ENCODE measurements around the gene USH1G.

Gene USH1G

DNA sequence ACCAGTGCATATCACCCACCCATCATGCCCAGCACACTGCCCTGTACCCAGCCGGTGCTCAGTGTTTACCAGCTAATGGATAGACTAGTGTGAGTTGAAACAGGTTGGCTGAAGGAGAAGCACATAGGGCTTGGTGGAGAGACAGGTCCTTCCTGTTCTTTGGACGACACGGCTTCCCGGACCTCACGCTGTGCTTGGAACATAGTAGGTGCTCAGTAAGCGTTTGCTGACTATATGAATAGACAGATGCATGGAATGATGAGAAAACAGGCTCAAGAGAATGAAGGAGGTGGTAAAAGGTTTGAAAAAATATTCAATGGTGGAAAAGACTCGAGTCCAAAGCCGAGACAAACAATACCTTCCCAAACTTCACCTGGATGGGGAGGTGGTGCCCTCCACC, 22.8 kb downstream of the USH1G start:
- no peak for DNase-seq

DNA sequence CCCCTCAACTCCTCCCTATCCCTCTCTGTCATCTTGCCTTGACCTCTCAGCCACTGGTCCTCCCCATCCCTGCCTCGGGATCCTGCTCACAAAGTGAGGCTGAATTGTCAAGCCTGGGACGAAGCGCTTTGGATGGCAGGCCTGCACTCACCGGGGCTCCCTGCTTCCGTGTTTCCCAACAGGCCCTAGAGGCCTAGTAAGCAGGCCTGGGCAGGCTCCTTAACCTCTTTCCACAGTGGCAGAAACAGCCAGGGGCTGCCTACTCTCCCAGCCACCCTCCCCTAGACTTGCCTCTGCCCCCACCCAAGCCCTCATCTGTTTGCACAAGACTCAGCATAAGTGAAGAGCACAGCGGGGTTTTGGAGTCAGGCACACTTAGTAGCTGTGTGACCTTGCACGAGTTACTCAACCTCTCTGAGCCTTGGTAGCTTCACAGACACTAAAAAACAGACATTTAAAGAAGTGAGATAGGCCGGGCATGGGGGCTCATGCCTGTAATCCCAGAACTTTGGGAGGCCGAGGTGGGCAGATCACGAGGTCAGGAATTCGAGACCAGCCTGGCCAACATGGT, 24.6 kb downstream of the USH1G start:
- DNase-seq = no peak

DNA sequence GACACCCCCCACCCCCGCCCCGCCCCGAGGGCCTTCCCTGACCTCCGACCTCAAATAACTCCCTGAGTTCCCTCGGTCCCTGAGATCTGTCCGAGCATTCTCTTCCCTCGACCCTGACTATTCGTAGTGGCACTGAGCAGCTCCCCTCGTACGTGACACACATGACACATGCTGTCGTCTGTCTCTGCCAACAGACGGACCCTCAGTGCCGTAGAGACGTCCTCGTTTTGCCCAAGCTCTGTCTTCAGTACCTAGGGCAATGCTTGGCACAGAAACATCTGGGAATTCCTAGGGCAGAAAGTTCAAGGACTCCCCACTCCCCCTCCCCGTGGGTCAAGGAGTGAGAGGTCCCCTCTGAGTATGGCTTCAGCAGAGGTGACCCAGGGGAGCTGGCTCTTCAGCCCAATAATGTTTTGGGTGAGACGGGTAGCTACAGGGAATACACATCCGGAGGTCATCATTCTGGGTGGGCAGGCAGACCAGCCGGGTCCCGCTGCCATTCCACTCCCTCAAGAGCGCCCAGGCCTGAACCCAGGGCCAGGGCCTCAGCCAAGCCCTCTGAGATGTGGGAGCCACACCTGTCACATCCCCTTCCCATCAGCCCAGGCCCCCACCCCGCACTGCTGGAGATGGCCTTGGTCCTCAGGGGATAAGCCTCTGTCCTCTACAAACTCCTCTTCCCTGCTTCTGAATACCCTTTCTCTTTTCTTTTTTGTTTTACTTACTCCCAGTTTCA, 29.0 kb downstream of the USH1G start:
- DNase-seq = no peak

DNA sequence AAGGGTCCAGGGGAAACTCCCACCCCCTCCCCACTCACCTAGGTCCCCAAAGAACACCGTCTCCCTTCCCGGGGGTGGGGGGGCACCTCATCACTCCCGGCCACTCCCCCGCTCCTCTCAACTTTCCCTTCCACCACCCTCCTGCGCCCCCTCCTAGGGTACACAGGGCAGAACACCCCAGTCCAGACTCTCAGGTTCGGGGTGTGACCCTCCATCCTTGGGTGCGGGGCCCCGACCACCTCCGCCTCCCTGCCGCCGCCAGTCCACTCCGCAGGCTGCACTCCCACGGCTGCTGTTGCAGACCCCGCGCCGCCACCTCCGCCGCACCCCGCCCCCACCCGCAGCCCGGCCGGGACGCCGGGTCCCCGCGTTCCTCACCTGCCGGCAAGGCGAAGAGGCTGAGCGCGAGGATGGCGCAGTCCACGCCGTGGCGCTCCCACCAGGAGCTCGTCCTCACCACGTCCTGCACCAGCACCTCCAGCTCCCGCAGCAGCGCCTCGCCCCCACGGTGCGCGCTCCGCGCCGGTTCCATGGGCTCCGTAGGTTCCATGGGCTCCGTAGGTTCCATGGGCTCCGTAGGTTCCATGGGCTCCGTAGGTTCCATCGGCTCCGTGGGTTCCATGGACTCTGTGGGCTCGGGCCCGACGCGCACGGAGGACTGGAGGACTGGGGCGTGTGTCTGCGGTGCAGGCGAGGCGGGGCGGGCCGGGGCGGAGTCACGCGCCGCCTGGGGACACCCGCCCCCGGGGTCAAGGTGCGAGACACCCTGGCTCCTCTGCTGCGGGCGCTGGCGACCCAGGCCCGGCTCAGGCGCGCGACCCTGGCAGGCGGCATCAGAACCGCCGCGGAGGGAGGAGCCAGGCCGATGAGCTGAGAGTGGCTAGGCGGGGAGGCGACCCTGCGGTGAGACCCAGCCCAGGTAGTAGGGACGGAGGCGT, 29.8 kb downstream of the USH1G start, which contains the start of gene FADS6:
Gene FADS6 (minus strand): TSS at position 660 of the 938 bp plus-strand sequence. CDS start 38 bp downstream, at position 622.
- no peak for DNase-seq

DNA sequence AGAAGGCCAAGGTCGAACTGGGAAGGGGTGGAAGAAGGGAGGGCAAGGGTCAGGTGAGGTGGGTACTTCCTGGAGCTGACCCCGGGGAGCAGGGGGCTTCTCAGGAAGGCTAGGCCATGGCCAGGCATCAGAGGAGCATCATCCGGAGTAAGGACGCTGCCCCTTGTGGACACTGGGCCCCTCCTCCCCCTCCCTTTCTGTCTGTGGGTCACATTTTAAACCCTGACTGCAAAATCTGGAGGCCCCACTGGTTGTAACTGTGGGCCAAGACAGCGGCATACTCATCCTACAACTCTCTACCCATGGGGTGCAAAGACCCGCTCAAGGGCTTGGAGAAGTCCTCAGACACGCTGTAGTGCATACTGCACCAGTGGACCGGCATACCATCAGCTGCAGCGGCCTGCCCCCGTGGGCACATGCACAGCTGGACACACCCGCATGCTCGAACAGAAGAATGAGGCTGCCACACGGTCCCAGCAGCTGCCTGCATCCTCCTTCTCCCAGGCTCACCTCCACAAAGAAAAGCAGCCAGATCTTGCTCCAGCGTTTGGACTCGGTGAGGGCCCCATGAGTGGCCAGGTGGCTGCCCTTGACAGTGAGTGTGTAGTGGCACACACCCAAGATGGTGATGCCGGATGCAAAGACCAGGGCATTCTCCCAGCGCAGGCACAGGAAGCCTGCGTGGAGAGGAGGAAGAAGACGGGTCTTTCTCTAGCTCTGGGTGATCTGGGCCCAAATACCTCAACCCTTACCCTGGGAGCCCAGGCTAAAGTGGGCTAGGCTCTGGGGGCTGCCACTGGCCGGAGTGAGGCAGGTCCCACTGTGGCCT, 30.8 kb downstream of the USH1G start:
- DNase-seq = no peak

DNA sequence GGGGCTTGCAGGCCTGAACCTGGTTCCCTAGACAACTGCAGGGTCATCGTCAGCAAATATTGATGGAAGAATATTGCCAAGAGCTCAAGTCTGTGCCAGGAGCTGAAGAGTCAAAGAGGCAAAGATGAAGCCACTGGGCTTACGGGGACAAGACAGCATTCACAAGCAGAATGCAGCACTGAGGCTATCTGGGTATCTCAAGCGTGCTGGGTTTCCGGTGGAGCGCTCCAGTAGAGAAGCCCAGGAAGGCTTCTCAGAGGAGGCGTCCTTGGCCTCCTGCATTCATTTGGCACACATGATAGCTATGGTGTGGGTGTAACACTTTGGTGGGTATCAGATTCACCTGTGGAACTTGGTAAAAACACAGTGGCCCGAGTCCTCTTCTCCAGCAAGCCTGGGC, 32.5 kb downstream of the USH1G start:
- no peak for DNase-seq

DNA sequence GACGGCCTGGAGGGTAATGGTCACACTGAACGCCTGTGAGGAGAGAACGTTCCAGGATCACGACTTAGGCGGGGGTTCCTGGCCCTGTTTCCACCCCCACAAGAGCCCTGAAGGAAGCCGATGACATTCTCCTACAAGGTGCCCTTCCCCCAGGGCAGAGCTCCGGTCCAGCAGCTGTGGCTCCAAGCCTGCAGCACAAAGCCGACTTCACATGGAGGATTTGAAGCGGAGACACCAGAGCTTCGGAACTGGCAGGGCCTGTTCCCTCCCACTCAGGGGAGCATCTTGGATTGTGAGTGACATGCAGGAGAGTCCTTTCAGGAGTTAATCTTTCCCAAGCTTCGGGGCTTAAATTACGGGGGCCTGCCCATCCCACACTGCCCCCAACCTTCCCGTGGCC, 34.6 kb downstream of the USH1G start:
- no peak for DNase-seq

DNA sequence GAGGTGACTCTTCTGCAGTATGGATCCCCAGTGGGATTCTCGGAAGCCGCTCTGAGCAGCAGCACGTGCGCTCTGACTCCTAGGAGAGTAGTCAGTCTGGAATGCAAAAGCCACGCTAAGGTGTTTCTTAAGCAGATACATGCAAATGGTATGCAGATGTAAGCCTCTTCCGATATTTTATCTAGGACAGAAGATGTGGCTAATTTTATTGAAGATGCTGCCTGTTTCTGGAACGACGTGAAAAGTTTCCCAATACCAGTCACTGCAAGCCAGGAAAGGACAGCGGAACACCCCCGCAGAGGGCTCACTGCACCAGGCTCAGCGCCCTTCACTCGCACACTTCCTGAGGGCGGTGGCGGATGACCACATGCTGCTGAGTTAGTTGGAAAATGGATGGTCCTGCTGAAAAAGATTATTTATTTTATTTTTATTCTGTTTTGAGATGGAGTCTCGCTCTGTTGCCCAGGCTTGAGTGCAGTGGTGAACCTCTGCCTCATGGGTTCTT, 39.8 kb downstream of the USH1G start:
- no peak for DNase-seq

DNA sequence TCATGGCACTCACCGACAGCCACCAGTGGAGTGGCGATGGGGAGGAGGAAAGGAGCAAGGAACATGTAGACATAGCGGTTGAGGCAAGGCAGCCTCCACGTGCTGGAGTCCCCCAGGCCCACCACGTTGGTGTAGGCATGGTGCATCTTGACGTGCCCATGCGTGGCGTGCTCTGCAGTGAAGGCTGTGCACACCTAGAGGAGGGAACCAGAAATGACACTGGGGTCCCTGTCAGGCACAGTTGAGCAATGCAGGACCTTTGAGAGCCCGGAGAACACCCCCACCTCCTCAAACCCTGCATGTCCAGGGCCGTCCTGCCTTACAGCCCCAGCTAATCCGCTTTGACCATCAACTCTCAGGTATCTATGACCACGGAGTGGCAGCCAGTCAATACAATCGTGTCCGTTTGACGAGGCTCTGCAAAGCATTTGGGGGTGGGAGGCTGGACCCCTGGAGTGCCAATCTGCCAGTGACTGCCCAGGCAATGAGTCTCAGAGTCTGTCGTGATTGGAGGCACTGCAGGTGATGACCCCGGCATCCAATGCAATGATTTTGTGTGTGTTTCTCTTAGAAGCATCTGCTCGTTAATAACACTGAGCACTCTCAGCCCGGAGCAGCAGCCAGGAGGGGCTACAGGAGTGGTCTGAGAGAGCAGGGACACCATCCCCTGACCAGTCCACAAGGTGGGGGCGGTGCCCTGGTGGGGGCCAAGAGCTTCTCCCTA, 40.4 kb downstream of the USH1G start:
- no peak for DNase-seq

DNA sequence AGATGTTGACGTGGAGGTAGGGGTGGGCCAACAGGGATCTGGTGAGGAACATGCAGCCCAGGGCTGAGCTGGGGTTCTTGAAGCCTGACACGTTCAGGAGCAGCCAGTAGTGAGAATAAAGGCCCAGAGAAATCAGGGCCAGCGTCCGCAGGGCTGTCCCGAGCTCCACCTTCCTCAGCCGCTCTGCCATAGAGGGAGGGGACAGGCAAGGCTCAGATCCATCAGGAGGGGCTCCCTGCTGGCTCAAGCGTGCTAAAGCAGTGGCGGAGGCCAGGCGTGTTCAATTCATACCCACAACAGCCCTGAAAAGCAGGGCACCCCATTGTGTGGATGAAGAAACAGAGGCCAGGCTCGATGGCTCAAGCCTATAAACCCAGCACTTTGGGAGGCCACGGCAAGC, 42.0 kb downstream of the USH1G start:
- no peak for DNase-seq

DNA sequence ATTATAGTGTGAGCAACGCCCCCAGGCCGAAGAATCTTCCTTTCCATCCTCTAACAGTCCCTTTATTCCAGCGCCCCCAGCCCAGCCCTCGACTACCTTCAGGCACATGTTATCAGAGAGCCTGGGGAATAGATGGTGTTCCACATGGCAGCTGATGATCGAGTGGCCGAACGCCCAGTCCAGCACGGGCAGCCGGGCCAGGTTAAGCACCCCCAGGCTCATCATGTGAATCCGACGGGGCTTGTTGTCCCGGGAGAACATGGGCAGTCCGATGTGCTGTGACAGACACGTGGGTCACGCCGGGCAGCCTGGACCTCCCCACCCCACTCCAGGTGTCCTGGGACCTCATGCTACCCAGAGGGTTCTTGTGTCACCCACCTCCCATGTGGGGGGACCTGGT, 43.7 kb downstream of the USH1G start:
- DNase-seq = no peak

DNA sequence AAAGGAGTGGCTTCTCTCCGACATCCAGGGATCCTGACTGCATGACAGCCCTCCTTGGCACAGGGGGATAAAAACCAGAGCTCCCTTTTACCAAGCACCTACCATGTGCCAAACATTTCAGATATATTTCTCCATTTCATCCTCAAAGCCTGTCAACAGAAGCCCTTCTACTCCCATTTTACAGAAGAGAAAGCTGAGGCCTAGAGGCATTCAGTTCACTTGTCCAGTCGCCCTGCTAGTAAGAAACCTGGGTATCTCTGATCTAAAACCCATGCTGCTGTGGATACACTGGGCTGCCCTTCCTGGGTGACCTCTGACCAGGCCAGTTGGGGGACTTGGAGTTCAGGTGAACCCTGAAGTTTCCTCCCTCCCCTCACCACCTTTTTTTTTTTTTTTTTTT, 44.4 kb downstream of the USH1G start:
- no peak for DNase-seq

DNA sequence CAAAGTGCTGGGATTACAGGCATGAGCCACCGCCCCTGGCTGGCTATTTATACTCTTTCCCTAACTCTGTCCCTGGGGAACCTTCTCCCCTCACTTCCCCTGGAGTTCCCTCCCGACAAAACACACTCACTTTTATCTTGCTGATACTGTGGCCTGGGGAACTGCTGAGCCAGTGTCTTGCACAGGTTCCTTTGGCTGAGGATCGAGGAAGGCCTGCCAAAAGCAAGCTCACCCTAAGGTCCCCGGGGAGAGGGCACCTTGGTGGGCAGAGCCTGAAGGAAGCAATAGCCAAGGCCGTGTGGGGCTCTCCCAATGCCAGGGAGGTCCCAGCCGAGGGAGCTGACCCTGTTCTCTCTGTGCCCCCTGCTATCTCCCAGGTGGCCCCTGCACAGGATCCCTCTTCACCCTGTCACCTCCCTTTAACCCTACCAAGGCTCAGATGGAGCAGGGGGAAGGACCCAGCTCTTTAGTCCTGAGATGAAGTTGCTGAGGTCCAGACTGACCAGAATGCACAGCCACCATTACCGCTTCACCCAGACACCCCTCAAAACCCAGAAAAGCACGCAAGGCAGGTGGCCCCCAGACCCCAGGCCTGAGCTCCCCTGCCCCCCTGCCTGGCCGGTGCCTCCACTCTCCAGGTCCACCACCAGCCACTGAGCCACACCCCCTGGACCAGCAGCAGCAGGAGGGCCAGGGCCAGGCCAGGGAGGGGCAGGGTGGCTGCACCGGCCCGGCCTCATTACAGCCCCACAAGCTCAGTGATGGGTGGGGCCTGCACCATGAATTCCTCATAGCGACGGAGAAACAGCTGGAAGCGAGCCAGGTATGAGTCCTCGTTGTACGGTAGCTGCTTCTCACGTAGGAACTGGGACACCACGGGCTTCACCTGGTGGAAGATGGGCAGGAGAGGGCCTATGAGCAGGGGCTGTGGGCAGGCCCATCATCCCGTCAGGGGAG, 45.2 kb downstream of the USH1G start:
- no peak for DNase-seq

DNA sequence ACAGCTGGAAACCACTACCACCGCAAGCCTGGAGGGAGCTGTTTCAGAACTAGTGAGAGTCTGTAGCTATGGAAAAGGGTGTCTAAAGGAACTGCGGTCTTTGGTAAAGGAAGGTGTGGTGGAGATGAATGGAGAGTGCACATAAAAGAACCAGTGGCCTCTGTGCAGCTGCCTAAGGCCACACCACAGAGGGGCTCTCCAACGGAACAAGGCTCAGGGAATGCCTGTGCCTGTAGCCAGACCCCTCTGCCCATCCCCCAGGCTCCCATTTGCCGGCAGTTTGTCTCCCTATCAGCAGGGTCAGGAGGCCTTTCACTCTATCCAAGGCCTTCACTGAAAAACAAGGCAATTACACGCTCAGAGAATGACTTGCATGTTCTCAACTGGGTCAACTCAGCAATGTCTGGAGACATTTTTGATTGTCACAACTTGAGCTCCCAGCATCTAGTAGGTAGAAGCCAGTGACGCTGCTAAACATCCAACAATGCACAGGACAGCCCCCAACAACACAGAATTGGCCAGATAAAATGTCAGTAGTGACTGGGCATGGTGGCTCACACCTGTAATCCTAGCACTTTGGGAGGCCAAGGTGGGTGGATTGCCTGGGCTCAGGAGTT, 47.0 kb downstream of the USH1G start:
- DNase-seq = no peak

DNA sequence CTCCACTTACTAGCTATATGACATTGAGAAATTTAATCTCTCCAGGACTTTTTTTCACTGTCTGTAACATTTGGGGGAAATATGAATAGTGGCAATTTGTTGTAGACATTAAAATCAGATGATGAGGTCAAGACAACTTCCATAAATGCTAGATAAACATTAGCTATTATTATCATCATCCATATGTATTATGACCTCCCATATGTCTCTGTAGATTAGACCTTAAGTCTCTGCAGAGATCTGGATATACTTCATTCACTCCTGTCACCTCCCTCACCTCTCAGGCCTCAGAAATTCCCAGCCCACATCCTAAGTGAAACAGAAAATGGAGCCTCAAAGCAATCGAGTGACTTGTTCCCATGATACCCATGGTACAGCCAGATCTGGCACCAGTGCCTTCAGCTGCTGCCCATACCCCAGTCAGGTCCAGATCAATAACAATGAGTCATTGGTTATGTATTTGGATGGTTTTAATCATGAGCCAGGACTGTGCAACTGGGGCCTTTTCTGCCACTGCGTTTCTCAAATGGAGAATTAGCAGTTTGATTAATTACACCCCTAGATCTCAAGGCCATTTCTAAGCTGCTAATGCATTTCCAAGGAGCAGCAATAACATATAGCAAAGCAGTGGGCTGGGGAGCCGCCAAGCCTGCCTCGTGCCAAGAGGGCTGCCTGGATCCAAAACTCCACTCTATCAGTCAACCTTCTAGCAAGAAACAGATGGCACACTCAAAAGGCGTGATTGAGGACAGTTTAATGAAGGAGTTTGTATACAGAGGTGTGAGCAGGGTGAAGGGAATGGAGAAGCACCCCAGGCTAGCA, 47.7 kb downstream of the USH1G start:
- no peak for DNase-seq

DNA sequence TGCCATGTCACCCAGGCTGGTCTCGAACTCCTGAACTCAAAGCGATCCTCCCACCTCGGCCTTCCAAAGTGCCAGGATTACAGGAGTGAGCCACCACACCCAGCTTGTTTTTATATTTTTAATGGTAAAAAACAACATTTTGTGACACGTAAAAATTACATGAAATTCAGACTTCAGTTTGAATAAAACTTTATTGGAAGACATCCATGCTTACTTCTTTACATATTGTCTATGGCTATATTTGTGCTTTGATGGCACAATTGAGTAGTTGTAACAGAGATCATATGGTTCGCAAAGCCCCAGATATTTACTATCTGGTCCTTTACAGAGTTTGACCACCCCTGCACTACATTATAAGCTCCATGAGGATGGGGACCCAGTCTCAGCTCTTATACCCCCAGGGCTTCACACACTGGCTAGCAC, 48.4 kb downstream of the USH1G start:
- no peak for DNase-seq

DNA sequence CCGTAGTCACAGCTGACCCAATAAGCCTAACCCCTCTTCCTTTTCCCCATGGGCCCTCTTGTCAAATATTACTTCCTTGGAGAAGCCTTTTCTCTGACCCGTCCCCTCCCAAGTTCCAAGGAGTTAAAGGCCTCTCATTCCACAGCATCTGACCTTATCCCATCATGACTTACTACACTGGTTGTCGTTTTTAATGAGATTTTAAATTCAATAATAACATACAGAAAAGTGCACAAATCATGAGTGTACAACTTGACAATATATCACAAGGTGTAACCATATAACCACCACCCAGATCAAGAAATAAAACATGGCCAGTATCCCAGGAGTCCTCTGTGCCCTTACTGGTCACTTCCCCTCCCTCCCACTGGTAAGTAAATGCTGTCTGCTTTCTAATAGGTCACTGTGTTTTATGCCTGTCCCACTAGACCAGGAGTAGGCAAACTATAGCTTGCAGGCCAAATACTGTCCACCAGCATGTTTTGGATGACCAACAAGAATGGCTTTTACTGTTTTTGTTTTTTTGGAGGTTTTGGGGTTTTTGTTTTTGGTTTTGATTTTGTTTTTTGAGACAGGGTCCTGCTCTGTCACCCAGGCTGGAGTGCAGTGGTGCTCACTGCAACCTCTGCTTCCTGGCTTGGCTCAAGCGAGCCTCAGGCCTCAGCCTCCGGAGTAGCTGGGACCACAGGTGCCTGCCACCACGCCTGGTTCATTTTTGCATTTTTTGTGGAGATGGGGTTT, 49.0 kb downstream of the USH1G start:
- DNase-seq = no peak
